Endothelial cell of umbilical vein (primary cell): ENCODE data around the gene THSD1. TPM values are rescaled to one million over a fixed set of nuclear protein-coding genes. Genes with fewer than 3 reads are reported as not detected.

Source experiments
- BruUV-seq: library from RNA; stranded (reverse); fragments of 400-500 nt; replicated peaks from 2 replicates; lab custom pipeline; 2021; lab: Mats Ljungman, UMichigan
- CTCF ChIA-PET: fragments of 300-600, 350-600 bp; sonication (Branson Sonifier 250); formaldehyde crosslinking; loops from one replicate; lab custom pipeline; 2021; ENCODE audit warnings: antibody characterized with exemption, inconsistent platforms; lab: Charles Lee
- POLR2A ChIA-PET: fragments of 300-600, 350-600 bp; sonication (Branson Sonifier 250); formaldehyde crosslinking; loops from one replicate; lab custom pipeline; 2021; ENCODE audit warnings: antibody characterized with exemption, inconsistent platforms; lab: Charles Lee
- DNase-seq: peaks from one replicate; pipeline ENCODE4 v3.0.0-alpha.2; 2011; ENCODE audit warnings: low read depth, low spot score
- FAIRE-seq: peaks from 2 replicates; lab custom pipeline; 2011; peaks lifted over from hg19 to GRCh38; lab: Jason Lieb, UNC
- H2AFZ ChIP-seq: 2 replicates; pipeline ENCODE4 v1.6.0; 2012; ENCODE audit warnings: low read depth, low read length, control low read depth, inconsistent platforms
- H3K27ac ChIP-seq: 2 replicates; pipeline ENCODE4 v1.5.1; 2011; ENCODE audit warnings: low read depth, mild to moderate bottlenecking, control low read depth, low read length, moderate library complexity; ENCODE audit not compliant: insufficient read depth
- H3K27me3 ChIP-seq, 2 experiments: 2 replicates each; pipeline versions ENCODE4 v1.6.0 to v1.6.1; 2011; ENCODE audit warnings: low read length in 2 of 2, mixed read lengths in 1 of 2; ENCODE audit not compliant: control insufficient read depth in 2 of 2, insufficient read depth in 2 of 2
- H3K36me3 ChIP-seq, 2 experiments: 2 replicates in 1 of 2; 3 replicates in 1 of 2; pipeline ENCODE4 v1.5.1; 2011; ENCODE audit warnings: low read length in 2 of 2, mild to moderate bottlenecking in 1 of 2, moderate library complexity in 1 of 2; ENCODE audit not compliant: control insufficient read depth in 2 of 2, insufficient read depth in 2 of 2; ENCODE audit errors: extremely low read depth in 1 of 2
- H3K4me1 ChIP-seq: 3 replicates; pipeline ENCODE4 v1.5.1; 2011; ENCODE audit warnings: mild to moderate bottlenecking, low read length; ENCODE audit not compliant: control insufficient read depth, insufficient read depth; ENCODE audit errors: extremely low read depth
- H3K4me2 ChIP-seq: 2 replicates; pipeline ENCODE4 v1.6.1; 2011; ENCODE audit warnings: low read length, control low read depth, mixed read lengths; ENCODE audit not compliant: insufficient read depth
- H3K4me3 ChIP-seq, 3 experiments: fragments of 200-600 bp in 1 of 3; sonication (generic), shearing (Covaris generic) in 1 of 3; replicated peaks in 1 of 3; 2 replicates each; pipeline ENCODE4 v1.5.1; 2011 to 2016; ENCODE audit warnings: control low read depth in 3 of 3, low read length in 3 of 3, mild to moderate bottlenecking in 2 of 3, inconsistent platforms in 1 of 3, low read depth in 1 of 3, moderate library complexity in 1 of 3; ENCODE audit not compliant: insufficient read depth in 1 of 3
- H3K79me2 ChIP-seq: 2 replicates; pipeline ENCODE4 v1.6.0; 2012; ENCODE audit warnings: low read length, inconsistent platforms; ENCODE audit not compliant: control insufficient read depth, insufficient read depth
- H3K9ac ChIP-seq: replicated peaks from 2 replicates; pipeline ENCODE3; 2011; ENCODE audit warnings: low read length, control low read depth; ENCODE audit not compliant: insufficient read depth; ENCODE audit errors: extremely low read depth
- H3K9me1 ChIP-seq: replicated peaks from 3 replicates; pipeline ENCODE4 v1.6.0; 2011; ENCODE audit warnings: mild to moderate bottlenecking, low read length; ENCODE audit not compliant: control insufficient read depth, insufficient read depth; ENCODE audit errors: extremely low read depth
- H3K9me3 ChIP-seq: replicated peaks from 2 replicates; pipeline ENCODE4 v1.5.1; 2012; ENCODE audit warnings: low read length, inconsistent platforms; ENCODE audit not compliant: control insufficient read depth, insufficient read depth
- H4K20me1 ChIP-seq: replicated peaks from 2 replicates; pipeline ENCODE3; 2011; ENCODE audit warnings: mild to moderate bottlenecking, low read length; ENCODE audit not compliant: control insufficient read depth, insufficient read depth; ENCODE audit errors: extremely low read depth
- EZH2 ChIP-seq: IDR thresholded peaks from 2 replicates; pipeline ENCODE4 v1.6.1; 2012; ENCODE audit warnings: borderline replicate concordance, low read depth, mild to moderate bottlenecking, moderate library complexity, low read length, inconsistent platforms; ENCODE audit not compliant: severe bottlenecking
- FOS ChIP-seq: IDR thresholded peaks from 2 replicates; pipeline ENCODE4 v1.6.1; 2011; ENCODE audit warnings: mild to moderate bottlenecking, low read length, moderate library complexity, borderline replicate concordance; ENCODE audit not compliant: insufficient read depth
- GATA2 ChIP-seq: IDR thresholded peaks from 2 replicates; pipeline ENCODE4 v1.7.0; 2011; ENCODE audit warnings: low read depth, mild to moderate bottlenecking, moderate library complexity, mixed read lengths, low read length; ENCODE audit not compliant: insufficient read length, insufficient read depth
- JUN ChIP-seq: IDR thresholded peaks from 2 replicates; pipeline ENCODE4 v1.6.1; 2011; ENCODE audit warnings: borderline replicate concordance, low read depth; ENCODE audit not compliant: insufficient read length, insufficient read depth
- MYC ChIP-seq: IDR thresholded peaks from one replicate; pipeline ENCODE4 v1.6.1; 2011; ENCODE audit warnings: mild to moderate bottlenecking, low read depth, low read length
- POLR2A ChIP-seq: IDR thresholded peaks from 2 replicates; pipeline ENCODE4 v1.6.1; 2012; ENCODE audit warnings: low read depth, mild to moderate bottlenecking, control low read depth, low read length
- POLR2AphosphoS5 ChIP-seq: IDR thresholded peaks from 2 replicates; pipeline ENCODE4 v1.6.1; 2012; ENCODE audit warnings: low read depth, mild to moderate bottlenecking, control low read depth, low read length, moderate library complexity; ENCODE audit not compliant: insufficient read depth
- dilution Hi-C: fragments of 300-500 bp; cut with MboI; formaldehyde crosslinking; loops from one replicate; pipeline ENCODE4 v1.15.0; 2019; ENCODE audit warnings: low sequenced_read_pairs; ENCODE audit not compliant: extremely low pct_ligation_motif_present
- intact Hi-C: fragments of 100-400 bp; cut with micrococcal nuclease; formaldehyde crosslinking; loops from one replicate; pipeline ENCODE4 v1.10.0; 2022
- polyA plus RNA-seq, 4 experiments: library from polyadenylated mRNA; depleted of rRNA in 3 of 4; stranded (reverse) in 3 of 4; unstranded in 1 of 4; fragments of >200 nt; gene quantifications; 2 replicates each; pipeline versions ENCODE4 v1.2.1 to v1.2.3, GENCODE V29; 2011 to 2012; ENCODE audit warnings: missing spikeins in 1 of 4
- total RNA-seq: library from RNA; stranded (reverse); gene quantifications from 2 replicates; pipeline ENCODE4 v1.2.3, GENCODE V29; 2021

The THSD1 gene
- total and polyA plus RNA-seq, 2 donors (not counting 3 experiments of a cell fraction or from before 2014, with no cell fraction given), result 25.4 to 27.6 TPM

- intact Hi-C loops (loop anchor here (1.0 to 10.0 kb wide), 6 partner anchors 112 to 651 kb away; partner anchors contain the start of genes DHRS12, NEK3 and SUGT1), dilution Hi-C loops (no loop called here)
- no peaks in the 10 kb centered on the region for H3K36me3 ChIP-seq
- CTCF ChIA-PET, result interaction anchor here (0.8 to 1.2 kb wide), 2 partner anchors 197 to 512 kb away, joined by 3 read pairs; partner anchors contain the start of gene SUGT1
- peak overlapping the region; percentile 59 for H3K9ac ChIP-seq
- H4K20me1 ChIP-seq, result no peaks in the 10 kb centered on the region
- H3K4me3 ChIP-seq, result peak overlapping the region; percentile 64 to 97 (median 88)
- peaks cover 24% of the 10 kb centered on the region for H3K4me1 ChIP-seq
- H2AFZ ChIP-seq, result peak overlapping the region; percentile 92
- DNase-seq, result peak; percentile 83
- FAIRE-seq, result peak; percentile 35
- BruUV-seq, result no TSS peak
- H3K79me2 ChIP-seq, result peaks cover 44% of the 10 kb centered on the region
- H3K27me3 ChIP-seq, result no peaks in the 10 kb centered on the region
- no peaks in the 10 kb centered on the region for H3K9me3 ChIP-seq
- POLR2A ChIA-PET, result no interaction called here
- no peaks in the 10 kb centered on the region for H3K9me1 ChIP-seq
- TF ChIP-seq JUN (no peak), EZH2 (no peak), GATA2 (no peak), POLR2AphosphoS5 (no peak), FOS (no peak), POLR2A (no peak), MYC (no peak)
- H3K4me2 ChIP-seq, result peak overlapping the region; percentile 100
- peak overlapping the region; percentile 56 for H3K27ac ChIP-seq
Observed at GRCh38 chr13:52455677-52456041, 49.7 kb upstream of the THSD1 start.
